ENCODE data around the gene GTF3C6.

Gene GTF3C6

GRCh38 chr6:110938171-110938570 lies 20.3 kb upstream of the GTF3C6 start:
- H3K36me3 ChIP-seq, result no peaks in the 10 kb centered on the region
- H3K4me3 ChIP-seq, result no peak overlapping the region
- no peak for DNase-seq
- no peaks in the 10 kb centered on the region for H3K27me3 ChIP-seq
- H3K9me3 ChIP-seq, result no peaks in the 10 kb centered on the region
- H3K27ac ChIP-seq, result no peak overlapping the region
- TF ChIP-seq, protein P1, sequence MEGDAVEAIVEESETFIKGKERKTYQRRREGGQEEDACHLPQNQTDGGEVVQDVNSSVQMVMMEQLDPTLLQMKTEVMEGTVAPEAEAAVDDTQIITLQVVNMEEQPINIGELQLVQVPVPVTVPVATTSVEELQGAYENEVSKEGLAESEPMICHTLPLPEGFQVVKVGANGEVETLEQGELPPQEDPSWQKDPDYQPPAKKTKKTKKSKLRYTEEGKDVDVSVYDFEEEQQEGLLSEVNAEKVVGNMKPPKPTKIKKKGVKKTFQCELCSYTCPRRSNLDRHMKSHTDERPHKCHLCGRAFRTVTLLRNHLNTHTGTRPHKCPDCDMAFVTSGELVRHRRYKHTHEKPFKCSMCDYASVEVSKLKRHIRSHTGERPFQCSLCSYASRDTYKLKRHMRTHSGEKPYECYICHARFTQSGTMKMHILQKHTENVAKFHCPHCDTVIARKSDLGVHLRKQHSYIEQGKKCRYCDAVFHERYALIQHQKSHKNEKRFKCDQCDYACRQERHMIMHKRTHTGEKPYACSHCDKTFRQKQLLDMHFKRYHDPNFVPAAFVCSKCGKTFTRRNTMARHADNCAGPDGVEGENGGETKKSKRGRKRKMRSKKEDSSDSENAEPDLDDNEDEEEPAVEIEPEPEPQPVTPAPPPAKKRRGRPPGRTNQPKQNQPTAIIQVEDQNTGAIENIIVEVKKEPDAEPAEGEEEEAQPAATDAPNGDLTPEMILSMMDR (IDR thresholded peaks at IDR 0.05), result no peak
- intact Hi-C loops (cut with DNase I; ENCODE audit: low total_unique reads), result no loop called here
- no peaks in the 10 kb centered on the region for H3K4me1 ChIP-seq

- Histone ChIP-seq H3K27ac (no peak overlapping the region), H3K4me3 (no peak overlapping the region), H3K9me3 (no peaks in the 10 kb centered on the region), H3K4me1 (no peaks in the 10 kb centered on the region), H3K27me3 (no peaks in the 10 kb centered on the region), H3K36me3 (no peaks in the 10 kb centered on the region)
- intact Hi-C loops (cut with DNase I; ENCODE audit: low total_unique reads), result loop anchor here (10.0 kb wide), 1 partner anchor 415 kb away; no protein-coding TSS in a partner anchor
- DNase-seq, result no peak
- TF ChIP-seq, protein P1 (IDR thresholded peaks at IDR 0.05), result no peak
Observed at GRCh38 chr6:110939429-110940200, 18.9 kb upstream of the GTF3C6 start.

- Histone ChIP-seq H3K9me3 (no peaks in the 10 kb centered on the region), H3K4me1 (peaks cover 0 to 4% (median 1%) of the 10 kb centered on the region in 4 donors), H3K27me3 (no peaks in the 10 kb centered on the region), H3K4me3 (no peak overlapping the region), H3K27ac (no peak overlapping the region), H3K36me3 (no peaks in the 10 kb centered on the region)
- TF ChIP-seq, protein P1 (IDR thresholded peaks at IDR 0.05), result no peak
- intact Hi-C loops (cut with DNase I; ENCODE audit: low total_unique reads), result loop anchor here (10.0 kb wide), 1 partner anchor 420 kb away; no protein-coding TSS in a partner anchor
- no peak for DNase-seq
Observed at GRCh38 chr6:110944681-110945151, 13.8 kb upstream of the GTF3C6 start.

- Histone ChIP-seq H3K4me1 (peaks cover 0 to 4% (median 1%) of the 10 kb centered on the region in 4 donors), H3K36me3 (no peaks in the 10 kb centered on the region), H3K4me3 (no peak overlapping the region), H3K9me3 (no peaks in the 10 kb centered on the region), H3K27ac (no peak overlapping the region), H3K27me3 (no peaks in the 10 kb centered on the region)
- TF ChIP-seq, protein P1 (IDR thresholded peaks at IDR 0.05), result no peak
- intact Hi-C loops (cut with DNase I; ENCODE audit: low total_unique reads), result loop anchor here (10.0 kb wide), 1 partner anchor 422 kb away; no protein-coding TSS in a partner anchor
- DNase-seq, result no peak
Observed at GRCh38 chr6:110946498-110946897, 12.0 kb upstream of the GTF3C6 start.

DNA sequence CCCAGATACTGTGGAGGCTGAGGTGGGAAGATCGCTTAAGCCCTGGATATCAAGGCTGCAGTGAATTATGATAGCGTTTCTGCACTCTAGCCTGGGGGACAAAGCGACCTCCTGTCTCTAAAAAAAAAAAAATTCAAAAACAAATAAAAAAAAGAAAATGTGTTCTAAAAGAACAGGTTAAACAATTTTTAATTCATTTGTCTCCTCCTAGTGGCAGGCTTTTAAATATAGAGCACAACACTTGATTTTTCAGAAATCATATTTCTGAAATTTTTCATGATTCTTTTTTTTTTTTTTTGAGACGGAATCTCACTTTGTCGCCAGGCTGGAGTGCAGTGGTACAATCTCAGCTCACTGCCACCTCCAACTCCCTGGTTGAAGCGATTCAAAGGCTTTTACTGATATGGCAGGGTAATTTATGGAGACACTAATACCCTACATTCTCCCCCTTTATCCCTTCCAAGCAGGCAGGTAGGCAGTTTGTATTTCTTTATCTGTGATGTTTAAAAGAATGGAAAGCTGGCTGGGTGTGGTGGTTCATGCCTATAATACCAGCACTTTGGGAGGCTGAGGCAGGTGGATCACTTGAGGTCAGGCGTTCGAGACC lies 8.7 kb upstream of the GTF3C6 start:
- intact Hi-C loops (cut with DNase I; ENCODE audit: low total_unique reads), result loop anchor here (10.0 kb wide), 2 partner anchors 75 to 425 kb away; partner anchors contain the start of gene AMD1
- TF ChIP-seq, protein P1 (IDR thresholded peaks at IDR 0.05), result peak; percentile 45 to 48
- no peak overlapping the region for H3K4me3 ChIP-seq
- no peaks in the 10 kb centered on the region for H3K9me3 ChIP-seq
- H3K27me3 ChIP-seq, result no peaks in the 10 kb centered on the region
- no peaks in the 10 kb centered on the region for H3K36me3 ChIP-seq
- DNase-seq, result no peak
- peaks cover 0 to 4% (median 1%) of the 10 kb centered on the region in 4 donors for H3K4me1 ChIP-seq
- no peak overlapping the region for H3K27ac ChIP-seq
